GM12801 (cell line): ENCODE results near the gene IGF2R.

Experiments used
- CTCF ChIP-seq: IDR thresholded peaks from one replicate; pipeline ENCODE4 v1.5.1; 2011; ENCODE audit warnings: control low read depth; ENCODE audit not compliant: insufficient read length; ENCODE audit errors: extremely low read depth

The IGF2R gene

GRCh38 chr6:160089534-160089897, 120.6 kb downstream of the IGF2R start:
- no peak for TF ChIP-seq CTCF

- TF ChIP-seq CTCF: no peak
These were observed 123.7 kb downstream of the IGF2R start for GRCh38 chr6:160092602-160093001.

DNA sequence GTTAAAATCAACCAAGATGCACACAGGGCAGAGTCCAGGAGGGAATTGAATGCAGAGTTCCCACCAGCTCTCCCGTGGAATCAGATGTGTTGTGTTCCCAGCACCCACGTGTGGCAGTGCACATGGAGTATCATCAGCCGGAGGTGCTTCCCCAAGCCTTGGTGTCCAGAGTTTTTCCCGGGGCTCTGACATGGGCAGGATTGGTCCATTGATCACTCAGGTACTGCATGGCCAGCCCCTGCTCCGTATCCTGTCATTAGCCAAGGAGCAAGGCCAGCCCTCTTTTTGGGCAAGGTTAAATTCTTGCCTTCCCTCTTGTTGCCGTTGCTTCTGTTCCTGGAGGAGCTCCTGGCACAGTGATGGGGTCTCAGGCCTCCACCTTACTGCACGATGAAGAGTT, 124.2 kb downstream of the IGF2R start:
- TF ChIP-seq CTCF: no peak

DNA sequence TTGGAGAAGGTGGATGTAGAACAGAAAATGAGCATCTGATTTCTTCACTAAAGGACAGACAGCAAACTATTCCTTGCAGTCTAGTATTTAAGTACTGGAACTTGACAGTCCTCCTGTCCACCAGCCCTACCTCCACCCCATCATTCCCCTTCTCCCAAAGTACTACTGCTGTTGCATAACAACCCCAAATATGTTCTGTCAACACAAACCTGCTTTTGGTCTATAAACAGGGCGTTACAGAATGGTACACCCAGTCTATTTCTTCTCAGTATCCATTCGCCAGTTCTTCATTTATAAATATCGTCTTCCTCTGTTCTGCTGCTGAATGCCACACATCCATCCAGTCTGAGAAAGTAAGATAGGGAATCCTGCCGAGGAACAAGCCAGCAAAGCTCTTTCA, 125.1 kb downstream of the IGF2R start:
- no peak for TF ChIP-seq CTCF

DNA sequence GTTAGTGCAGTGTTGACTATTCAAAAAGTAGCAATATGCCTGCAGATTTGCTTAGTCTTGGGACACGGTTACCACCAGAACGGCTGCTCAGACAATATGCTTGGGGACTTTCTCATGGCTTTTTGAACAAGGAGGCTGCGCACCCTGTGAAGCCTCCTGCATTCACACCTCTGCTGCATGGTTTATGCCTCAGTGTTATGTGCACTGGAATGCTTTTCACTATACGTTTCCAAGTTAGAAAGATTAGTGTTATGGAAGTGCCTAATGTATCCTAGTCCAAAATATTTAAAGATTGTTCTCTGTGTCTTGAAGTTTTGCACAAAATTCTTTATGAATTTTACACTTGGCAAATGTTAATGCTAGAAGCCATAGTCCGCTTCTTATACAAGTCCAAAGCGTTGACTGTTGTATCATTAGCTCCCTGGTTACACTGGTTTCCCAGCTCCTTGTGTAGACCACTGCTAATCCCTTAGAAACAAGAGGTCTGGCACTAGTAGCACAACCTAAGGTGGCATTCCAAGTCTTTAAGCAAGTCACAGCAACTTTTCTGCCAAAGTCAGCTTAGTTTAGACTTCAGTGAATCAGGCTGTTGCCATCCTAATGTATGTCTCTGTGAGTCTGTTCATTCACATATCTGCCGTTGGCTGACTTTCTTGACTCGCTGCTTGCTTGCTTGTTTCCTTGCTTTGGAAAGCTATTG, 126.4 kb downstream of the IGF2R start:
- no peak for TF ChIP-seq CTCF

DNA sequence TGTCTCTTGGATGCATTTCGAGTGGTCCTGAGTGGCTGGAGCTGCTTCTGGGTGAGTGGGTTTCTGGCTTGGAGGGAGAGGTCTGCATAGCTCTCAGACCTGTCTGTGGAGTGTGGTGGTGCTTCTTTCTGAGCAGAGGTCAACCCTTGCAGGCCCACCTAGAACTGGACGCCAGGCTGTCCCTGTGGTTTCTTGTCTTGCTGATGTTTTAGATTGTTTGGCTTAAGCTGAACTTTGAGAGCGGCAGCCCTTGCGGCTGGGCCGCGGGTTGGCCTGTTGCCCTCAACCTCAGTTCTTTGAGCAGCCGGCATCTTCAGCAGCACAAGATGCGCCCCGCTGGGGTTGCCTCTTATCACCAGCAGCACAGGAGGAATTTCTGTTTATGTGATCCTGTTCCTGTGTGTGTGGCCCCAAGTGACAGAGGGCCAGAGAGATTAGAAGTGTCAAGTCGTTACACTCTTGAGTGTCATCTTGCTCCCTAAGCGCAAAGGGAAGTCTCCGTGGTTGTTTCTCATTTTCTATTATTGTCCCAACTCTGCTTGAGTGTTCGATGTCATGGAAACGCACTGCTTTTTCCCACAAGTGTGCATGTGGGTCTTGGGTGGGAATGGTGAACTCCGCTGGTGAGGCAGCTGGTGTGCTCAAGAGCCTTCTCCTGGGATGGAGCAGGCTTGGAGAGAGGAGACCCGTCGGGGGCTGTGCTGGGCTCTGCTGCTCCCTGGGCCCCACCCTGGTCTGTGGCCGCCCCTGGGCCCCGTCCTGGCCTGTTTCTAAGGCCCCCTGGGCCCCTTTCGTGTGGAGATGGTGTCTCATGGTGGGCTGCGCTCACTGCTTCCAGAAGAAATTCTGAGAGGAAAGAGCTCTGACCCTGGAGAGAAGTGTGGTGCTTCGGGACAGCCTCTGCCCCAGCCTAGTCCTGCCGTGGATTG, 132.7 kb downstream of the IGF2R start:
- TF ChIP-seq CTCF: no peak

- no peak for TF ChIP-seq CTCF
These were observed 133.5 kb downstream of the IGF2R start for GRCh38 chr6:160102399-160102798.
